Measurements from ENCODE around the gene RGL4.

- TF ChIP-seq CTCF (IDR thresholded peaks at IDR 0.05; ENCODE audit: insufficient read depth, low read depth, low read length) (no peak), EZH2 (IDR thresholded peaks at IDR 0.05; ENCODE audit: insufficient read depth, low read length) (no peak)
Measured at GRCh38 chr22:23704829-23705228, 14.0 kb downstream of the RGL4 start.

Measured in astrocyte (in vitro differentiated cells and primary cell).